Kidney (tissue), 14 donors: ENCODE results near the gene LIPC. TPM values are rescaled to one million over a fixed set of nuclear protein-coding genes. Genes with fewer than 3 reads are reported as not detected.

ENCODE experiments used
- DNase-seq, 5 donors: peaks; one replicate each; pipeline ENCODE4 v3.0.0-alpha.2; 2013 to 2020
- FAIRE-seq: peaks from 2 replicates; lab custom pipeline; 2012; peaks lifted over from hg19 to GRCh38; lab: Jason Lieb, UNC
- H3K27ac ChIP-seq, 2 donors: one replicate each; pipeline ENCODE4 v1.7.0; 2013; ENCODE audit warnings: low read depth in 2 of 2, low read length in 2 of 2, inconsistent platforms in 1 of 2
- H3K27me3 ChIP-seq: one replicate; pipeline ENCODE4 v1.7.1; 2013; ENCODE audit warnings: low read length, inconsistent platforms; ENCODE audit not compliant: control insufficient read depth, insufficient read depth
- H3K36me3 ChIP-seq, 3 donors: one replicate each; pipeline versions ENCODE4 v1.7.0 to v1.7.1; 2013; ENCODE audit warnings: low read length in 3 of 3, control low read depth in 1 of 3, inconsistent platforms in 1 of 3; ENCODE audit not compliant: insufficient read depth in 3 of 3, control insufficient read depth in 2 of 3
- H3K4me1 ChIP-seq, 3 donors: one replicate each; pipeline versions ENCODE4 v1.7.0 to v1.7.1; 2013; ENCODE audit warnings: low read length in 3 of 3, inconsistent platforms in 1 of 3, low read depth in 1 of 3; ENCODE audit not compliant: control insufficient read depth in 2 of 3, insufficient read depth in 2 of 3
- H3K4me3 ChIP-seq, 3 donors: one replicate each; pipeline versions ENCODE4 v1.7.0 to v1.8.1; 2013; ENCODE audit warnings: low read length in 3 of 3, control low read depth in 1 of 3, inconsistent platforms in 1 of 3
- H3K9ac ChIP-seq, 3 donors: one replicate each; pipeline versions ENCODE4 v1.7.0 to v1.7.1; 2013; ENCODE audit warnings: low read length in 3 of 3, control low read depth in 1 of 3, inconsistent platforms in 1 of 3
- H3K9me3 ChIP-seq, 3 donors: one replicate each; pipeline versions ENCODE4 v1.7.0 to v1.7.1; 2013; ENCODE audit warnings: low read length in 3 of 3, control low read depth in 1 of 3, inconsistent platforms in 1 of 3; ENCODE audit not compliant: control insufficient read depth in 2 of 3, insufficient read depth in 1 of 3
- intact Hi-C: fragments of 100-400 bp; cut with DNase I; formaldehyde crosslinking; loops from one replicate; pipeline ENCODE4 v1.11.1; 2022
- polyA plus RNA-seq: library from polyadenylated mRNA; stranded (reverse); fragments of 350-450 nt; fragmentation: Illumina TruSeq; extraction: RNeasy Lipid Tissue Mini Kit (QIAGEN cat#74804); gene quantifications from one replicate; pipeline ENCODE4 v1.2.3, GENCODE V29; 2014; ENCODE audit warnings: low read depth, low replicate concordance; ENCODE audit not compliant: insufficient read depth
- total RNA-seq: library from RNA; stranded (reverse); fragmentation: NEBNext Ultra II Directional; extraction: Animal tissue kit (Norgen Biotek cat#: 25700); gene quantifications from one replicate; pipeline ENCODE4 v1.2.1, GENCODE V29; 2021
- TF ChIP-seq, protein P1 (sequence below): IDR thresholded peaks from 3 replicates; pipeline ENCODE4 v1.5.1; 2012; ENCODE audit warnings: mild to moderate bottlenecking, moderate library complexity, borderline replicate concordance; ENCODE audit not compliant: insufficient read depth; ENCODE audit errors: extremely low read depth
- donor health status: control.
- donor health status: control.
- donor health status: control.
- donor health status: control.
- donor health status: control.
- donor health status: DM: yes; HTN: yes; CAD: no.
- donor health status: Normal renal cell carcinoma (clear cell type).

The LIPC gene
- total and polyA plus RNA-seq, 2 donors from 2014 or later: 9.9 to 21.6 TPM

DNA sequence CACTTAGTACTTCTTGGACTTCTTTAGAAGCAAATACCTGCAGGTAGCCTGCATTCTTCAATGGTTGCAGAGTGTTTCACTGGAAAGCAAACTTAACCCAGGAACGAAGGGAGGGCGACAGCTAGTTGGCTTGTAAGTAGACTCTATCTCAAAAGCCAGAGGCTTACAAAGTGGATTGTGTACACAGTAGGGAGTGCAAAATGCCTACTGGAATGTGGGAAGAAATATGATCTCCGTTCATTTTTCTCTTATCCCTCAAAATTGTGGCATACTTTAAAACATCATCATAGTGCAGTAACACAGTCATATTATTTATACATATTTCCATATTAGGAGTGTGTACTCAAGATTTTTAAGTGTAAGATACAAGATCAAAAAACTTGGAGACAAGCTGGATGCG, 155.7 kb downstream of the LIPC start:
- Histone ChIP-seq H3K4me3 (no peak overlapping the region), H3K27ac (no peak overlapping the region), H3K9ac (no peak overlapping the region), H3K36me3 (no peaks in the 10 kb centered on the region), H3K27me3 (no peaks in the 10 kb centered on the region), H3K9me3 (no peaks in the 10 kb centered on the region), H3K4me1 (peaks cover 0 to 4% (median 4%) of the 10 kb centered on the region in 3 donors)
- DNase-seq (no peak), FAIRE-seq (no peak)
- intact Hi-C loops: no loop called here
- TF ChIP-seq, protein P1, sequence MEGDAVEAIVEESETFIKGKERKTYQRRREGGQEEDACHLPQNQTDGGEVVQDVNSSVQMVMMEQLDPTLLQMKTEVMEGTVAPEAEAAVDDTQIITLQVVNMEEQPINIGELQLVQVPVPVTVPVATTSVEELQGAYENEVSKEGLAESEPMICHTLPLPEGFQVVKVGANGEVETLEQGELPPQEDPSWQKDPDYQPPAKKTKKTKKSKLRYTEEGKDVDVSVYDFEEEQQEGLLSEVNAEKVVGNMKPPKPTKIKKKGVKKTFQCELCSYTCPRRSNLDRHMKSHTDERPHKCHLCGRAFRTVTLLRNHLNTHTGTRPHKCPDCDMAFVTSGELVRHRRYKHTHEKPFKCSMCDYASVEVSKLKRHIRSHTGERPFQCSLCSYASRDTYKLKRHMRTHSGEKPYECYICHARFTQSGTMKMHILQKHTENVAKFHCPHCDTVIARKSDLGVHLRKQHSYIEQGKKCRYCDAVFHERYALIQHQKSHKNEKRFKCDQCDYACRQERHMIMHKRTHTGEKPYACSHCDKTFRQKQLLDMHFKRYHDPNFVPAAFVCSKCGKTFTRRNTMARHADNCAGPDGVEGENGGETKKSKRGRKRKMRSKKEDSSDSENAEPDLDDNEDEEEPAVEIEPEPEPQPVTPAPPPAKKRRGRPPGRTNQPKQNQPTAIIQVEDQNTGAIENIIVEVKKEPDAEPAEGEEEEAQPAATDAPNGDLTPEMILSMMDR: no peak

DNA sequence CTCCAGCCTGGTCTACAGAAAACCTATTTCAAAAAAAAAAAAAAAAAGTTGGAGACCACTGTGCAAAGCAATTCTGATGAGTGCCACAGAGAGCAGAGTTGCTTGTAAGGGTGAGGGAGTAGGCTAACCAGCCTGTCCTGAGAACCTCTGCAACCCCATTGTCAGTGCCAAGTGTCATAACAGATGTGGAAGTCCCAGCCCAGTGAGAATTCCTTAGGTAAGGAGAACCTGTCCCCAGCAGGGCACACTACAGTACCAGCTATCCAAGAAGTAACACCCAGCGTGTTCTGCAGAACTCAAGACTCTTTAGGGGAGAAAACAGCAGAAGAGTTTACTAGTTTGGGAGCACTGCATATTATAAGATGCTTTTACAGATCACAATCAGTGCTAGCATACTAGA, 156.3 kb downstream of the LIPC start:
- no peaks in the 10 kb centered on the region for H3K9me3 ChIP-seq
- no peaks in the 10 kb centered on the region for H3K36me3 ChIP-seq
- DNase-seq (no peak), FAIRE-seq (no peak)
- intact Hi-C loops: no loop called here
- H3K4me3 ChIP-seq: no peak overlapping the region
- no peak overlapping the region for H3K27ac ChIP-seq
- TF ChIP-seq, protein P1: no peak
- no peaks in the 10 kb centered on the region for H3K27me3 ChIP-seq
- H3K4me1 ChIP-seq: peaks cover 0 to 4% (median 4%) of the 10 kb centered on the region in 3 donors
- no peak overlapping the region for H3K9ac ChIP-seq

DNA sequence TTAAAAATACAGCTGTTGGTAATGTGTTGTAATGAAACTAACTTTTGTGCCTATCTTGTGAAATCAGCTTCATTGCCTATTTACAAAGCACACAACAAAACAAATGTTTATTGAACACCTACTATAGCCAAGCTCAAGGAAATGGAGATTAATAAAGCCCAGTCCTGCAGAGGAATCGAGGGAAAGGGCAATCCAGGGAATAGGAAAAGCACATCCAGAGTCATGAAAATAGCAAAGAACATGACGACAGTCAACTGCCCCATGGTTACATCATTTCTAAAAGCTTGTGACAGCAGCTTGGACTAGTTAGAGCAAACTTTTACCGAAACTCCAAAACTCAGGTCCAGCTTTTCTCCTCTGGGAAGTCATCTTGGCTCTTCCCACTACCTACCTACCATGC, 157.3 kb downstream of the LIPC start:
- FAIRE-seq: no peak
- H3K27ac ChIP-seq: no peak overlapping the region
- H3K9ac ChIP-seq: no peak overlapping the region
- H3K4me1 ChIP-seq: peaks cover 0 to 4% (median 4%) of the 10 kb centered on the region in 3 donors
- TF ChIP-seq, protein P1: no peak
- no peaks in the 10 kb centered on the region for H3K9me3 ChIP-seq
- H3K27me3 ChIP-seq: no peaks in the 10 kb centered on the region
- H3K4me3 ChIP-seq: no peak overlapping the region
- DNase-seq: no peak
- intact Hi-C loops: no loop called here
- peaks cover 0 to under 1% (median 0%) of the 10 kb centered on the region in 3 donors for H3K36me3 ChIP-seq

DNA sequence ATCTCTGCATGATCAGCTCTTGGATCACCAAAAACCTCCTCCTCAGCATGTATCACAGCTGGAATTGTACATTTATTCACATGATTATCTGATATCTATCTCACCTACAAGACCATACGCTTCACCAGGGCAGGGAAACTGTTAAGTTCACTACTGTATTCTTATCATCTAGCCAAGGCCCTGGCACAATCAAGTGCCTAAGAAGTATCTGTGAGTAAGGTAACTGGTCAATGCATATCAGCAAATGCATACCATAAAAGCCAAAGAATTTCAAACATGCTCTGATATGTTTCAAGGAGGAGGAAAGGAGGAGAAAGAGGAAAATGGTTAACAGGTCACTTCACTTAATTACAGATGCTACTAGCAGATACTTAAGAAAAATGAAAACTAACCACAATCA, 158.4 kb downstream of the LIPC start:
- Histone ChIP-seq H3K4me3 (no peak overlapping the region), H3K36me3 (peaks cover 0 to 2% (median 0%) of the 10 kb centered on the region in 3 donors), H3K4me1 (peaks cover 0 to 4% (median 4%) of the 10 kb centered on the region in 3 donors), H3K27me3 (no peaks in the 10 kb centered on the region), H3K9me3 (no peaks in the 10 kb centered on the region), H3K27ac (no peak overlapping the region), H3K9ac (no peak overlapping the region)
- TF ChIP-seq, protein P1: no peak
- no peak for FAIRE-seq
- no peak for DNase-seq
- intact Hi-C loops: no loop called here
